ENCODE data around the gene NMT1.
A peak's percentile ranks its signal among the peaks of the same experiment; 100 is the strongest.

NMT1 gene

GRCh38 chr17:45138911-45139532 is 77.9 kb downstream of the NMT1 start:
- no peak for TF ChIP-seq ZFX (IDR thresholded peaks at IDR 0.05)
- TF ChIP-seq, protein P1, sequence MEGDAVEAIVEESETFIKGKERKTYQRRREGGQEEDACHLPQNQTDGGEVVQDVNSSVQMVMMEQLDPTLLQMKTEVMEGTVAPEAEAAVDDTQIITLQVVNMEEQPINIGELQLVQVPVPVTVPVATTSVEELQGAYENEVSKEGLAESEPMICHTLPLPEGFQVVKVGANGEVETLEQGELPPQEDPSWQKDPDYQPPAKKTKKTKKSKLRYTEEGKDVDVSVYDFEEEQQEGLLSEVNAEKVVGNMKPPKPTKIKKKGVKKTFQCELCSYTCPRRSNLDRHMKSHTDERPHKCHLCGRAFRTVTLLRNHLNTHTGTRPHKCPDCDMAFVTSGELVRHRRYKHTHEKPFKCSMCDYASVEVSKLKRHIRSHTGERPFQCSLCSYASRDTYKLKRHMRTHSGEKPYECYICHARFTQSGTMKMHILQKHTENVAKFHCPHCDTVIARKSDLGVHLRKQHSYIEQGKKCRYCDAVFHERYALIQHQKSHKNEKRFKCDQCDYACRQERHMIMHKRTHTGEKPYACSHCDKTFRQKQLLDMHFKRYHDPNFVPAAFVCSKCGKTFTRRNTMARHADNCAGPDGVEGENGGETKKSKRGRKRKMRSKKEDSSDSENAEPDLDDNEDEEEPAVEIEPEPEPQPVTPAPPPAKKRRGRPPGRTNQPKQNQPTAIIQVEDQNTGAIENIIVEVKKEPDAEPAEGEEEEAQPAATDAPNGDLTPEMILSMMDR (conservative IDR thresholded peaks at IDR 0.05): no peak
- H3K27ac ChIP-seq: no peak overlapping the region

DNA sequence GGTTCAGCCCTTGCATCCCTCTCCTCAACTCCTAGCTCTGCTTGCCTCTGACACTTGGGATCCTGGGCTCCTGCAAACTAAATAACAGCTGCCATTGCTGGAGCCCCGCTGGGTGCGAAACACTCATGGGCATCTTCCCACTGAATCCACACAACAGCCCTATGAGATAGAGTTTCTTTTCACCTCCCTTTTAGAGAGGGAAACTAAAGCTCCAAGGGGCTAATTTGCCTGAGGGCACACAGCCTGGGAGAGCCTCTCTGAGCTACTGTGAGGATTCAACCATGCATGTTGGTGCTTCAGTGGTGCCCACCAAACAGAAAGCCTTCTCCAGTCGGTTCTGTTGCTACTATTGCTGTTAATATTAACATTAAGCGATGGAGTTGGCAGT is 78.4 kb downstream of the NMT1 start:
- no peak overlapping the region for H3K27ac ChIP-seq
- TF ChIP-seq, protein P1 (conservative IDR thresholded peaks at IDR 0.05): no peak
- no peak for TF ChIP-seq ZFX (IDR thresholded peaks at IDR 0.05)

DNA sequence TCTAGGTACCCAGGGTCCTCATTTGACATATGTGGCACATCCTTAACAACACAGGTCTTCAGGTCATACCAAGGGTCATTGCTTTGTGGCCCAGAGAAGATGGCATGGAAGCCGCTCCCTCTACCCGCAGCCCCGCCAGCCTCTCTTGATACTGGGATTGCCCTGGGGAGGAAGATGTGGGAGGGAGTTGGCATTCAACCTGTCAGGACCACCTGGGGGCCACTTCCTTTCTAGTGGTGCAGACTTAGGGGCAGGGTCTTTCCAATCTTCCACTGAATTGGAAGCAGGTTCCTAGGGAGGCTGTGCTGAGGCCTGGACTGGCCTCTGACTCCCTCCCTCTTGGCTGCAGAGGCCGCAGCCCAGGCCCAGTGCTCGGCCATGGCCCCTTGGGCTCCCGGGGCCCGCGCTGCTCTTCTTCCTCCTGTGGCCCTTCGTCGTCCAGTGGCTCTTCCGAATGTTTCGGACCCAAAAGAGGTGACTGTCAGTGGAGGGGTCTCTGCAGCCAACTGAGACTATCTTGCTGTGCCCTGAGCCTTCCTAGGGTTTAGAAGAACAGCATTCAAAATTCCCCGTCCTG is 82.1 kb downstream of the NMT1 start:
- no peak overlapping the region for H3K27ac ChIP-seq
- TF ChIP-seq ZFX (IDR thresholded peaks at IDR 0.05): no peak
- TF ChIP-seq, protein P1 (conservative IDR thresholded peaks at IDR 0.05): no peak

DNA sequence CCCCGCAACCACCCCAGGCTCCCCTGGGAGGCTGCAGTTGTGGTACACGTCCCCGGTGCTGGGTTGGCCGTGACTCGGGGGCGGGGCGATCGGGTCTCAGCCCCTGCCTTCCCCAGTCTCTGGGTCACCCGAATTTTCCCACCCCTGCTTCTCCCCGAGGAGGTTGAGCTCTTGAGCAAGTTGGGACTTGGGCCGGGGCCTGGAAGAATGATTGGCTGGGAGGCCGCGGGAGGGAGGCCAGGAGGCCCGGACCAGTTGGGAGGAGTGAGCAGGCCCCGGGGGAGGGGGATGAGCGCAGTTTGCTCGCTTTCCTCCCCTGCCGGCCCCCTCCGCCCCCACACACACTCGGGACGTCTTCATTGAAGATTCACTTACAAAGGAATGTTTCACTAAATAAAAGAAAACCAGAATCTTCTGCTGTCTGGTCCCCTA is 82.7 kb downstream of the NMT1 start:
- no peak overlapping the region for H3K27ac ChIP-seq
- TF ChIP-seq, protein P1 (conservative IDR thresholded peaks at IDR 0.05): no peak
- no peak for TF ChIP-seq ZFX (IDR thresholded peaks at IDR 0.05)

- no peak overlapping the region for H3K27ac ChIP-seq
- no peak for TF ChIP-seq ZFX (IDR thresholded peaks at IDR 0.05)
- TF ChIP-seq, protein P1 (conservative IDR thresholded peaks at IDR 0.05): no peak
Observed at GRCh38 chr17:45144199-45145034, 83.3 kb downstream of the NMT1 start.

DNA sequence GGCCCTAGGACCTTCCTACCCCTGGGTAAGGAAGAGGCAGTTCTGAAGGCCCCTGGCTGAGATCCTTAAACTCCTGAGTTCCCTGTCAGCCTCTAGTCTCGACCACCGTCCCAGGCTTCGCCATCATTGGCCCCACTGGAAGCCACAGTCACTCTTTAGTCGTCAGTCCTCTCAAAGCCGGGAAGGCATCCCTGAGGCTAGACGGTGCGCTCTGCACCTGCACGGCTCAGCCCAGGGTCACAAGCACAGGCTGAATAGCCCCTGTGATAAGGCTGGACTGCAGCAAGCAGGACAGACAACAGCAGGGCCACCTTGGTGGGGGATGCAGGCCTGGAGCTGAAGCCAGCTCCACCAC is 83.9 kb downstream of the NMT1 start:
- TF ChIP-seq ZFX (IDR thresholded peaks at IDR 0.05): no peak
- TF ChIP-seq, protein P1 (conservative IDR thresholded peaks at IDR 0.05): no peak

DNA sequence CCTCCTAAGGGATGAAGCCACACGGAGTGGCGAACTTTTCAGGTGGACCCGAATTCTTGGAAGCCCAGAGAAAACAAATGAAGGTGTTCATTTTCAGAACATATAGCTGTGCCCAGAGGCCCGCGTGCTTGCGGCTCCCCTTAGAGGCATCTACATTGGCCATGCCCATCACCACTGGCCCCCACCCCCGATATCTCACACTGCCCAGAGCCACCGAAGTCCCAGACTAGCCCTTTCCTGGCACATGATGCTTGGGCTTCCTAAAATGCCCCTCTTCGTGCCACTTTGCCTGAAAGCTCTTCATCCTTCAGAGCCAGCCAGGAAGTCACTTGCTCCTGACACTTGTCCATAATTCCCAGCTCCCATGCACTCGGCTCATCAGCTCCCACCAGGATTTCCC is 85.0 kb downstream of the NMT1 start:
- H3K27ac ChIP-seq: peak overlapping the region; percentile 94
- TF ChIP-seq, protein P1 (conservative IDR thresholded peaks at IDR 0.05): no peak
- no peak for TF ChIP-seq ZFX (IDR thresholded peaks at IDR 0.05)

More for the DNA sequence above, 83.9 kb downstream of the NMT1 start:
- no peak overlapping the region for H3K27ac ChIP-seq

All from C4-2B (cell line).